HG02885 (cell line): ENCODE results near the gene GSTO2.
"Not testable (repeated sequence)": the region's sequence is repeated elsewhere in the genome, so short reads cannot be mapped to it uniquely, and the experiment has no call there.

Experiments used
- ATAC-seq: cut with Tn5 transposase; IDR thresholded peaks from one replicate; pipeline ENCODE4 v1.9.1; 2021; ENCODE audit warnings: mild to moderate bottlenecking; ENCODE audit not compliant: unreplicated experiment, poor library complexity

The GSTO2 gene

GRCh38 chr10:104268713-104269645 is at the start of gene GSTO2:
Gene GSTO2 (plus strand): TSS chr10:104269184. CDS start chr10:104274916, 5,732 bp downstream.
- ATAC-seq, result peak; percentile 99

GRCh38 chr10:104220522-104220921 is 48.5 kb upstream of the GSTO2 start:
- no peak for ATAC-seq

- ATAC-seq, result no peak
These were observed 45.7 kb upstream of the GSTO2 start for GRCh38 chr10:104223304-104223703.

GRCh38 chr10:104230490-104230889 is 38.5 kb upstream of the GSTO2 start:
- no peak for ATAC-seq

GRCh38 chr10:104231784-104232612 is 37.0 kb upstream of the GSTO2 start, which contains the start of gene CFAP43:
Gene CFAP43 (minus strand): TSS chr10:104232364. CDS start chr10:104232246, 118 bp downstream.
- ATAC-seq, result peak; percentile 100

- ATAC-seq, result peak; percentile 8
These were observed 36.3 kb upstream of the GSTO2 start for GRCh38 chr10:104232613-104233102.

- ATAC-seq, result no peak
These were observed 35.2 kb upstream of the GSTO2 start for GRCh38 chr10:104233817-104234216.

- no peak for ATAC-seq
These were observed 34.0 kb upstream of the GSTO2 start for GRCh38 chr10:104234934-104235333.

- ATAC-seq, result no peak
These were observed 33.2 kb upstream of the GSTO2 start for GRCh38 chr10:104235801-104236200.

- ATAC-seq, result no peak
These were observed 28.9 kb upstream of the GSTO2 start for GRCh38 chr10:104240078-104240477.

GRCh38 chr10:104242545-104242944 is 26.4 kb upstream of the GSTO2 start:
- ATAC-seq, result no peak

GRCh38 chr10:104243009-104243408 is 26.0 kb upstream of the GSTO2 start:
- not testable (repeated sequence) for ATAC-seq

- ATAC-seq, result no peak
These were observed 25.5 kb upstream of the GSTO2 start for GRCh38 chr10:104243512-104243911.

- ATAC-seq, result no peak
These were observed 23.8 kb upstream of the GSTO2 start for GRCh38 chr10:104245066-104245632.

GRCh38 chr10:104246976-104247375 is 22.0 kb upstream of the GSTO2 start:
- ATAC-seq, result no peak

- no peak for ATAC-seq
These were observed 21.4 kb upstream of the GSTO2 start for GRCh38 chr10:104247513-104248146.

- not testable (repeated sequence) for ATAC-seq
These were observed 20.1 kb upstream of the GSTO2 start for GRCh38 chr10:104248931-104249330.

GRCh38 chr10:104250371-104250770 is 18.6 kb upstream of the GSTO2 start:
- ATAC-seq, result no peak

GRCh38 chr10:104251443-104251842 is 17.5 kb upstream of the GSTO2 start:
- no peak for ATAC-seq

GRCh38 chr10:104252368-104252767 is 16.6 kb upstream of the GSTO2 start:
- no peak for ATAC-seq
